ENCODE measurements around the gene CSNK1A1. TPM values are rescaled to one million over a fixed set of nuclear protein-coding genes. Genes with fewer than 3 reads are reported as not detected.
"Not testable (repeated sequence)": the region's sequence is repeated elsewhere in the genome, so short reads cannot be mapped to it uniquely, and the experiment has no call there.

CSNK1A1 gene
- 182 and 247 TPM in 2 replicates for total RNA-seq (2014; rRNA removed; shearing (Covaris generic))

DNA sequence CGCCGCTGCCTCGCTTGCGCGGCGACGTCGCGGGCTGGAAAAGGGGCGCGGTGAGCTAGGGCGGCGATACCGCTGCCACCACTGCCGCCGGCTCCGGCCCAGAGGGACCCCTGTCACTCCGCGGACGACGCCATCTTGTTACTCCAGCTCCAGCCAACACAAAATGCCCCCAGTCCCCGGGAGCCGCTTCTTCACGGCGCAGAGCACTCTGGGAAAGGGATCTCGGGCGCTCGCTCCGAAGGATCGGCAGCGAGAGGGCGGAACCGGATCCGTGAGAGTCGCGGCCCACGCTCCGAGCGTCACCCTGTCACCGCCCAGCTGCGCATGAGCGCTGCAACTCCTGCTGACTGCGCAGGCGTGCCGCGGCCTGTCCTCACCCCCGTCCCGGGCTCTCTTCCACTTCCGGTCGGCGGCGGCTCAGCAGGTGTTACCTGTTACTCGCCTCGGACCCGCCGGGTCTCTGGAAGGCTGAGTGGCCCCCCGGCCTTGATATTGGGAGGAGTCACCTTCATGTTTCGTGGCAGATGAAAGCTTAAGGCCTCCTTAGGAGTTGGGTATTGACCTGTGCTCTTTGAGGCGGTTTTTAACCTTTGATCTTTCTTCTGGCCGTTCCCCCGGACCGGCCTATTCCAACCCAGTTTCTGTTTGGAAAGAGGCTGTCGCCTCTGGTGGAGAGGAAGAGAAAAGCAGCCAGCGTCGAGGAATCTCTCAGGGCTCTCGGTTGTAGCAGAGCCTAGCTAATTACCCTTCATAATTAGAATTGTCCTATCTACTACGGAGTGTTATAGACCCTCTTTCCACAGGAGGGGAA, at the start of gene CSNK1A1:
CSNK1A1 (minus strand) TSS at position 213 of the 811 bp plus-strand sequence. CDS start 475 bp downstream, outside the sequence.
- peak; percentile 97 for DNase-seq (ENCODE audit: low read depth)

DNA sequence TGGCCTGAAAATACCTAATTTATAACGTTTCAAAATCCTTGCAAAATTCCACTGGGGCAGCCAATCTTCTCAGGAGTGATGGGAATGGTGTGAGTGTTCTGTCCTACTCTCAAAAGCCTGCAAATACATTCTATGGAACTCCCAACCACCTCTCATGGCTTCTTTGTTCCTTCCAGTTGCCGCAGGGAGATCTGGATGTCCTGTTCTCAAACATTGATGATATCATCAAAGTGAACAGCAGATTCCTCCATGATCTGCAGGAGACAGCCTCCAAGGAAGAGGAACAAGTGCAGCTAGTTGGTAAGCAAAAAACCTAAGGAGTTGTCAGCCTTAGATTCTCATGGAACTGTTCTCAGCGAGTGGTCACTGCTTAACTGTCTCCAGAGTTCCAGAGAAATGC, 49.7 kb upstream of the CSNK1A1 start:
- DNase-seq (ENCODE audit: low read depth) = no peak

DNA sequence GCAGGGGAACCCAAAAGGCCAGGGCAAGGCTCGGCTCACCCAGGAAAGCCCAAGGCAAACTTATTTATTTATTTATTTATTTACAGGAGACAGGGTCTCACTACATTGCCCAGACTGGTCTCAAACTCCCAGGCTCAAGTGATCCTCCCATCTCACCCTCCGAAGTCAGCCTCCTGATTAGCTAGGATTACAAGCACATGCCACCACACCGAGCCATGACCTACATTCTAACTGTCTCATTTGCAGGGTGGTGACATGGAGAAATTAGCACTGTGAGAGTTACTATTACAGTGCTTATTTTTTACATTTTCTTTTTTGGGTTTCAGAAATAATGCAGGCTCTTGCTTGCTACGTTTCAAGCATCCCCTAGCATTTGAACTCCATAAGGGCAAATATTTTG, 48.1 kb upstream of the CSNK1A1 start:
- DNase-seq (ENCODE audit: low read depth) = no peak

DNA sequence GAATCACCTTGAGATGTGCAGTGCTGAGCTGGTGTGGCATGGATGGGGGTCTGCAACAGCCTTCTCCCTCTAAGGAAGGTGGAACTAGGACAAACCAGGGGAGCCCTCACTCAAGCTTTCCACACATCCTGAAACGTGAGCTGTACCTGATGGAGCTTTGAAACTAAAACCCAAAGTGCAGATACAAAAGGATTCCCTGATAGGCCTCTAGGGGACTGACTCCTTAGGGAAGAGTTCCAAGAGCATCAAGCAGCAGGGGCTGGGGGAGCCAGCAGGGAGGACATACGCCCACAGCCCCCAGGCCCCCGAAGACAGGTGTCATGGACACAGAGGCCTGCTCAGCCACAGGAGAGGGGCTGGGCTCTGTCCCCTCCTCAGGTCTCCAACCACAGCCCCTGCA, 47.7 kb upstream of the CSNK1A1 start:
- no peak for DNase-seq (ENCODE audit: low read depth)

DNA sequence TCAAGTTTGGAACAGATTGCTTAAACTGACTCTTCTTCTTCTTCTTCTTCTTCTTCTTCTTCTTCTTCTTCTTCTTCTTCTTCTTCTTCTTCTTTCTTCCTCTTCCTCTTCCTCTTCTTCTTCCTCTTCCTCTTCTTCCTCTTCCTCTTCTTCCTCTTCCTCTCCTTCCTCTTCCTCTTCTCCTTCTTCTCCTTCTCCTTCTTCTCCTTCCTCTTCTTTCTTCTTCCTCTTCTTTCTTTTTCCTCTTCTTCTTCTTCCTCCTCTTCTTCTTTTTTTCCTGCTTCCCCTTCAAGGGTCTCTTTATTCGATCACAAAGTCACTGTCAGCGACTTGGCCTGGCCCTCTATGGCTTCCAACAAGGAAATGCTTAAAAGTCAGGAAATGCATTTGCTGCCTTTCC, 47.0 kb upstream of the CSNK1A1 start:
- DNase-seq (ENCODE audit: low read depth) = not testable (repeated sequence)

DNA sequence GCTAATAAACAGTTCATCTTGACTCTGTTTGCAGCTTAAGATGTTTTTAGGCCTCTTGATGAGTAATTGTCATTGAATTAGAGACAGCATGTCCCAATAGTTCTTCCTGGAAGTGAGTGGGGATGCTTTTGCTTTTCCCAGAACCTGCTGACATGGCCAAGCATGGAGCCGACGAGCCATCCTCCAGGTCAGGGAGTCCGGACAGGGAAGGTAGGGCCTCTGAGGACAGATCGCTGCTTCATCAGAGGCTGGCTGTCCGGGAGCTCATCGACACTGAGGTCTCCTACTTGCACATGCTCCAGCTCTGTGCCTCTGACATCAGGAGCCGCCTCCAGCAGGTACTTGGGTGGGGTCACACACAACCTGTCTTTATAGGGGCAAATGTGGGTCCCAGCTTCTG, 46.4 kb upstream of the CSNK1A1 start:
- no peak for DNase-seq (ENCODE audit: low read depth)

DNA sequence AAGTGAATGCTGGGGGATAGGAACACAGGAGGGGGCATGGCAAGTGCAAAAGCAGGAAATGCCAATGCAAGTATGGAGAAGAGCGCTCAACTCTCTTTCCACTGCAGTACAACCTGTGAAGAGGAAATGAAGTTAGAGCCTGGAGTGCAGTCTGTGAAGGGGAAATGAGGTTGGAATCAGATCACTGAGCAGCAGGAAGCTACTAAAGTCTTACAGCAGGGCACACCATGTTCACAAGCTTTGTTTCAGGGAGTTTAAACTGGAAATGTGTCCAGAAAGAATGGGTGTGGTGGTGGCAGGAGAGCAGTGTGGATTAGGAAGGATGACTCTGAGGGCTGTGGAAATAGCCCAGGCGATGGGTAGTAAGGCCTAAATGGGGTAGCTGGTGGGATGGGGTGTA, 45.5 kb upstream of the CSNK1A1 start:
- no peak for DNase-seq (ENCODE audit: low read depth)

DNA sequence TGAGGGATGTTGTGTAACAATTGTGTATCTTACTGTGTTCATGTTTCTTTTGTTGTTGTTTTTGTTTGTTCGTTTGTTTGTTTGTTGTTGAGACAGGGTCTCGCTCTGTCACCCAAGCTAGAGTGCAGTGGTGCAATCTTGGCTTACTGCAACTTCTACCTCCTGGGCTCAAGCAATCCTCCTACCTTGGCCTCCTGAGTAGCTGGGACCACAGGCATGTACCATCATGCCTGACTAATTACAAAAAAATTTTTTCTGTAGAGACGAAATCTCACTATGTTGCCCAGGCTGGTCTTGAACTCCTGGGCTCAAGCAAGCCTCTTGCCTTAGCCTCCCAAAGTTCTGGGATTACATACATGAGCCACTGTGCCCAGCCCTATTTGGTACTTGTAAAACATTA, 43.9 kb upstream of the CSNK1A1 start:
- peak; percentile 50 for DNase-seq (ENCODE audit: low read depth)

DNA sequence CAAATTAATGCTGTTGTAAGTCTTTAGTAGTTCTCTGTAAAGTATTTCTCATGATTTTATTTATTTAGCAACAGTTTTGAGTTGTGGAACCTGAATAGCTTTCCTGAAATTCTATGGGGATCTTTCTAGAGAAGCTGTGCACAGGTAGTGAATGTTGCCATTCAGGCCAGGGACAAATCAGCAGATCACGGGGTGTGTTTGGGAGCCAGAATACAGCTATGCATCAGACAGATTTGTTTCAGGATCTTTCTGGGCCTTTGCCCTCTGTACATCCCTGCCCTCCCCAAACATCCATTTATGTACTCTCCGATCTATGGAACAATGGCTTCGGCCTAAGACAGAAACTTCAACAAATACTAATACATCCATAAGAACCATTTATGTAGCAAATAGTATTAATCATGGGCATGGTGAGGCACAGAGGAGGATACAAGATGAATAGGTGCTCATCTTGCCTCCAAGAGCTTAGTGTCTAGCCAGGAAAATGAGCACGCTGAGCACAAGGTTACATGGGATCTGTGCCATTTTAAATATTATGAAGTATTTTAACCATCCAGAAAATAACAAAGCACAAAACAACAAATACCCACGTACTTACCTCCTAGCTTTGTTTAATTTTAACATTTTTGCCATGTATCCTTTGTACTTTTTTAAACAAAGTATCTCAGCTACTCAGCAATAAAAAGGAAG, 43.1 kb upstream of the CSNK1A1 start:
- no peak for DNase-seq (ENCODE audit: low read depth)

DNA sequence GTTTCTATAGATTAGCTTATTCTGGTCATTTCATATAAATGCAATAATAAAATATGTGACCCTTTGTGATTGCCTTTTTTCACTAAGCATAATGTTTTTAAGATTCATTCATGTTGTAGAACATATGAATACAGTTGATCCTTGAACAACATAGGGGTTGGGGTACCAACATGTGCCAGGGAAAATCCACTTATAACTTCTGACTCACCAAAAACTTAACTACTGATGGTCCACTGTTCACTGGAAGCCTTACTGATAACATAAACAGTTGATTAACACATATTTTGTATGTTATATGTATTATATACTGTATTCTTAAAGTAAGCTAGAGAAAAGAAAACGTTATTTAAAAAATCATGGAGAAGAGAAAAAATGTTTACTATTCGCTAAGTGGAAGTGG, 42.1 kb upstream of the CSNK1A1 start:
- DNase-seq (ENCODE audit: low read depth) = no peak

DNA sequence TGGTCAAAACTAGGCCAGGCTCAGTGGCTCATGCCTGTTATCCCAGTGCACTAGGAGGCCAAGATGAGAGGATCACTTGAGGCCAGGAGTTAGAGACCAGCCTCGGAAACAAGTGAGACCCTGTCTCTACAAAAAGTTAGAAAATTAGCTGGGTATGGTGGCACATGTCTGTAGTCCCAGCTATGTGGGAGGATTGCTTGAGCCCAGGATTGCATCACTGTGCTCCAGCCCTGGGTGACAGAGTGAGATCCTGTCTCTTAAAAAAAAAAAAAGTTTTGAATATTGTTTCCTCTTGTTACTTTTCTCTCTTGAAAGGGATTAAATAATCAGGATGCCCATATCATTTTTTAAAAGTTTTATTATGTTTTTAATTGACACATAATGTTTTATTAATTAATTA, 37.7 kb upstream of the CSNK1A1 start:
- no peak for DNase-seq (ENCODE audit: low read depth)

DNA sequence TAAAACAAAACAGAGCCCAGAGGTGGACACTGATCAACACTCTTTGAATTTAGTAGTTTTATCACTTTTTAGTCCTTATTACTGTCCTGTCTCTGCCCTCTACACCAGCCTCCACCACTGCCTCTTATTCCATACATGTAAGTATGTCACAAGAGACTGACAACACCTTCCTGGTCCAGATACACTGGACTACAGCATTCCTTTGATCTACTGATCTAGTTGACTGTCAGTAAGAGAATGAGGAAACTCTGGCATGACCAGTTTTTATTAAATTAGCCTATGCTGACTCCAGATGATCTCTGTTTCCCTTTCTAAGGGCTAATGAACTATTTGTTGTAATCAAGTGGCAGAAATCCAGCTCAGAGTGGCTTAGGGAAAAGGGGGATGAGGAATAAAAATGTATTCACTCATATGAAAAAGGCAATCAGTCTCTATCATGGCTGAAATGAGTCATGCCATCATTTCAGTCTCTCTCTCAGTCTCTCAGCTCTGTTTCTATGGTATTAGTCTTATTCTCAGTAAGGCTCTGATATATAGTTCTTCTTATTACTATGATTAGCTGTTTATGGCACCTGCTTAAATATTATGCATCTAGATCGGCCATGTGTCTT, 35.6 kb upstream of the CSNK1A1 start:
- DNase-seq (ENCODE audit: low read depth) = no peak

DNA sequence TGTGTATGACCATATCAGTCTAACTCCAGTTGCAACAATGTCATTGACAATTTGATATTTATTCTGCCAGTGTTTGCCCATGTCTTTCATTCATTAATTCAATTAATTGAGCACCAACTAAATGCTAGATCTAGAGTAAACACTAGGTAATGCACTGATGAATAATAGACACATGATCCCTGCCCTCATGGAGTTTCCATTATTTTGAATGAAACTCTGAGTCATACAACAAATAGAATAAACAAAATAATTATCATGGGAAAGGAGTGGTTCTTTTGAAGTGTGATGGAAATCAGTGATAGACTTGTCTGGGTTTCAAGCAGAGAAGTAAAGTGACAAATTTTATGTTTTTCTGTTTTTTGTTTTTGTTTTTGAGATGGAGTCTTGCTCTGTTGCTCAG, 34.7 kb upstream of the CSNK1A1 start:
- DNase-seq (ENCODE audit: low read depth) = no peak

DNA sequence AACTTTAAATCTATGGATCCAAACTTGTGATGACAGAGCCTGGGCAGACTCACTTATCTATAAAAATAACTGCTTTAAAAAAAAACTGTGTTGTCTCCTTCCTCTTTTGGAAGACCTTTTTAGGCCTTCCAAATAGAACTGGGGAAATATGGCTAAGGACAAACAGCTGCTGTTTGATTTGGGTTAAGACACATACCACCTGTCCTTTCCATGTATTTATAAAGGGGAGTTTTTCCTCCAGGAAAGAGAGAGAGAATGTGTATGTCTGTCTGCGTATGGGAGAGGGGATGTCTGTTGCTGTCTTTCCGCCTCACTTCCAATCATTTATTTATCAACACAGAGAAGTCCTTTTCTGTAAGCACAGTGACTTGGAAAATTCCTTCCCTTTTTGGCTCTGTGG, 32.9 kb upstream of the CSNK1A1 start:
- no peak for DNase-seq (ENCODE audit: low read depth)

DNA sequence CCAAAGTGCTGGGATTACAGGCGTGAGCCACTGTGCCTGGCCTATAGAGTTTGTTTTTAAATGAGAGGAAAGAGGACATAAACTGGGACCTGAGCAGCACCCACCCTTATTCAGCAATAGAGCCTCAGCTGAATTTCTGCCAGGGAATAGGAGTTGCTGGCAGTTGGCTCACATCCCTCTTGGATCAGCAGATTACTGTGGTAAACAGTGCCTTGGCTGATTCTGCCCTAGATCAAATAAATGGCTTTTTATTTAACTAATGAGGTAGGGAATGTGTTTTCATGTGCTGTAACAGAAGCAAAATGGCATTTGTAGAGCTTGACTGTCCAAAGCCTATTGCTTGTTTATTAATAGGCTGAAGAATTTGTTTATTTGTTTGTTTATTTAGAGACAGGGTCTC, 32.2 kb upstream of the CSNK1A1 start:
- DNase-seq (ENCODE audit: low read depth) = peak; percentile 12

DNA sequence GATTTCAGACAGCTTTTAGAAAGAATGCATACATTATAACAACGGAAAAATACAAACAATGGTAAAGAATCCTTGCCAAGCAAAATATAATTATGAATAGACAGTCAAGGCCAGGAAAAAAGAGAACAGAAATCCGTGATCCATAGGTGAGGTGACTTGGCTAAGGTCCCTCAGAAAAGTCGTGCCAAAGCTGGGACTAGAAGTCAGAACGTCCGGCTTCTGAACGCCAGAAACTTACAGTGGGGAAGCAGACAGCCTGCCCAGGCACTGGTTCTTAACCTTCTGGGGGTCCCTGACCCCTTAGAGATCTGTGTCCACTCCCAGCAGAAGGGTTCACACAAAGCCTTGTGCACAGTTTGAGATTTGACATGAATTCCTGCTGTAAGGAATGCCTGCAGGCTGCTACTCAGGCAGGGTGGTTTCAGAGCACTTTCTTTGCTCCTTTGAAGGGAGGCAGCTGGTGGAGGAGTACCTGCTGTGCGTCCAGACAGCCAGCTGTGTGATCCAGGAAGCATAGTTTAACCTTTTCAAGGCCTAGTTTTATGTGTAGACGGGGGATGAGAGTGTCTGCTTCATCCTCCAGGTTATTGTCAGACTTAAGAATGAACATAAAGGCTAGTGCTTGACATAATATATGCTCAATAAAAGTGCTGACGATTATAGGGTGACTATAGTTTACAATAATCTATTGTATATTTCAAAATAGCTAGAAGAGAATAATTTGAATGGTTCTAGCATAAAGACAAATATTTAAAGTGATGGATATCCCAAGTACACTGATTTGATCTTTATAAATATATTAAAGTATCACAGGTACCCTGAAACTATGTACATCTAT, 30.9 kb upstream of the CSNK1A1 start:
- DNase-seq (ENCODE audit: low read depth) = no peak

DNA sequence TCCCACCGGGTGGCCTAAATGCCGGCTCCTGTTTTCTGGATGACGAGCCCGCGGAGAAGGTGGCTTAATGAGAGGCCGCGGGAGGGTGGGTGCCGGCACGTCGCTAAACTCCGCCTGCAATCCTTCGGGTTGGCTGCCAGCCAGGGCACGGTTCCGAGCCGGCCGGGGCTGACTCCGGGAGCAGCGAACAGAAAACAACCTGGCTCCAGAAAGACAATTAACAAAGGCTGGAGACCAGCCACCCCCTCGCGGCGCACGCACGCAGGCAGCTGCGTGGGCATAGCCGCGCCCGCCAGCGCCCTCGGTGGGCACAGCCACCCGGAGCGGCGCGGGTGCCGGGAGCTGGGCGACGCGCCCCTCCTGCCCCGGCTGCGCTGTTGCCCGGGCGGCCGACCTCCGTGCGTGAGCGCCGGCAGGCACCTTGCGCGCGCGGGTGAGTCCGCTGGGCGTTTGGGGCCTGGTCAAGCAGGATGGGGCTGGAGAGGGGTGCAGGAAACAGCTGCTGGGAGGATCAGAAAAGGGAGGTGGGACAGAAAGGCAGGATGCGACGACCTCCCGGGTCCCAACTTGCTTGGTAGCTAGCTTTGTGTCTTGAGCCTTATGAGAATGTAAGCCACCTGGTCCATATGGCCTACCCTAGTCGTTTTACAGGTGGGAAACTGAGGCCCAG, 30.1 kb upstream of the CSNK1A1 start, which contains the start of gene ARHGEF37:
ARHGEF37 (plus strand) TSS at position 307 of the 670 bp plus-strand sequence. CDS start 16,272 bp downstream, outside the sequence.
- peak; percentile 50 for DNase-seq (ENCODE audit: low read depth)

DNA sequence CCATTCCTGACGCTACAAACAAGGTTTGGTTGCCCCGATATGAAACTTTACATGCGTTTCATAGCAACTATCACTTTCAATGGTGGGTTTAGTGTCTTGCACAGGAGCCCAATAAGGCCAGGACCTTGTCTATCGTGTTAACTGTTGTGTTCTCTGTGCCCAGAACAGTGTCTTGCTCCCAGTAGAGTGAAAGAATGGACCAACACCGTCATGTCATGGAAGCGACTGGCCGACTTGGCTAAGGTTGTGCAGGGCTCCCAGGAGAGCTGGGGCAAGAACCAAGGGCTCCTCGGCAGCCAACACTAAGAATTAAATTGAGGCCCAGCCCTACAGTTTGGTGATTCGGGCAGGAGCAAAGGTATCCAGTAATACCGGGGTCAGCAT, 29.6 kb upstream of the CSNK1A1 start:
- no peak for DNase-seq (ENCODE audit: low read depth)

DNA sequence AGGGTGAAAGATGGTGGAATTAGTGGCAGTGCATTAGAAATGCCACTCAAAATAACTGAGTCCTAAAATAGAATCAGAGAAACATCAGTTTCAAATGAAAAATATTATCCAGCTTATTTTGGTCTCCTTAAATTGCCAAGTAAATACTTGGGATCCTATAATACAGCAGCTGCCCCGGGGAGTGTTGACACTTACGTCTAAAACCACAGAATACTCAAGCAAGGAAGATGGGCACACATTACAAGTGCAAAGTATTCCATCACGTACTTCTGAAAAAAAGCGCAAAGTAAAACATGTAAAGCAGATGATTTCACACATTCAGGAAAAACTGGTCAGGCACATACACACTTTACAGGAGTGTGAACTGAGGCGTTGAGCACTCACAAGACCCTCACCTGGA, 27.7 kb upstream of the CSNK1A1 start:
- DNase-seq (ENCODE audit: low read depth) = no peak

DNA sequence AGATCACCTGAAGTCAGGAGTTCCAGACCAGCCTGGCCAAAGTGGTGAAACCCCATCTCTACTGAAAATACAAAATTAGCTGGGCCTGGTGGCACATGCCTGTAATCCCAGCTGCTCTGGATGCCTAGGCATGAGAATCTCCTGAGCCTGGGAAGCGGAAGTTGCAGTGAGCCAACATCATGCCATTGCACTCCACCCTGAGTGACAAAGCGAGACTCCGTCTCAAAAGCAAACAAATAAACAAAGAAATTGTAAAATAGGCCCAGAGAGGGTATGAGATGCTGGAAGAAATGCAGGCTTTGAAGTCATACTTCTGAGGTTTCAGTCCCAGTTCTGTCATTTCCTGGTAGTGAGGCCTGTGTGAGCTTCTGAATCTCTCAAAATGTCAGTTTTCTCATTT, 24.8 kb upstream of the CSNK1A1 start:
- DNase-seq (ENCODE audit: low read depth) = no peak

DNA sequence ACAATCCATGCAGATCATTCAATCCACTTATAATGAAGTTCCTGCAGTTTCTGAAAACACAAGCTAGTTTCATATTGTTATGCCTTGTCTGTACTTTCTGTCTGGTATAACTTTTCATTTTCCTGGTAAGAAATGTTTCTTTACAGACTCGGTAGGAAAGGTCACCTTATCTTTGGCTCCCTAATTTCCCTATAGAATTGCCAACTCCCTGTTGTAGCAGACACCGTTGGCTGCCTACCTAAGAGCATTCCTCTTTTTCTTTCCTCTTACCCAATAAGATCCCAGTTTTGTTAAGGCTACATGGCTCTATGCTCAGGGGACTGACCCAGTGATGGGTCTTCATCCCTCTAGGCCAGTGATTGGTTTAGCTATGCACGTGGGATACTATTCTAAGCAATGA, 23.9 kb upstream of the CSNK1A1 start:
- no peak for DNase-seq (ENCODE audit: low read depth)
